ENCODE results near the gene PCDH9.

- TF ChIP-seq CTCF (conservative IDR thresholded peaks at IDR 0.05; ENCODE audit: low read depth in 2 of 2), result no peak
- TF ChIP-seq POLR2AphosphoS5 (IDR thresholded peaks at IDR 0.05; ENCODE audit: low read depth), result no peak
- no peak for TF ChIP-seq ZNF462 (CRISPR knock-in tag; IDR thresholded peaks at IDR 0.05)
- TF ChIP-seq JUNB (IDR thresholded peaks at IDR 0.05; ENCODE audit: unreplicated experiment), result no peak
- TF ChIP-seq EZH2 (IDR thresholded peaks at IDR 0.05; ENCODE audit: low read depth, unreplicated experiment), result no peak
- no peak for TF ChIP-seq REST (IDR thresholded peaks at IDR 0.05; ENCODE audit: unreplicated experiment)
- no peak for TF ChIP-seq EZH2phosphoT487 (IDR thresholded peaks at IDR 0.05; ENCODE audit: unreplicated experiment)
- TF ChIP-seq ETS1 (IDR thresholded peaks at IDR 0.05), result no peak
- no peak for TF ChIP-seq CREB1 (CRISPR knock-in tag; IDR thresholded peaks at IDR 0.05; ENCODE audit: low read depth)
- TF ChIP-seq ZNF114 (CRISPR knock-in tag; IDR thresholded peaks at IDR 0.05), result no peak
- TF ChIP-seq ZNF331 (CRISPR knock-in tag; IDR thresholded peaks at IDR 0.05; ENCODE audit: low read depth), result no peak
These were observed 36.2 kb downstream of the PCDH9 start for GRCh38 chr13:67193979-67194378.

Measured in GM23338 (cell line).